ENCODE data around the gene BCKDK. TPM values are rescaled to one million over a fixed set of nuclear protein-coding genes. Genes with fewer than 3 reads are reported as not detected.
A peak's percentile ranks its signal among the peaks of the same experiment; 100 is the strongest.

Gene BCKDK
- total RNA-seq, 1 experiment from 2014 or later, result 57.0 TPM

GRCh38 chr16:31082368-31083045 lies 25.7 kb upstream of the BCKDK start:
- Histone ChIP-seq H2AFZ (ENCODE audit: low read length) (no peak overlapping the region), H3K27me3 (ENCODE audit: insufficient read depth, low read length) (no peaks in the 10 kb centered on the region), H2BK5ac (ENCODE audit: insufficient read length, low read length) (no peak overlapping the region), H3K14ac (ENCODE audit: insufficient read depth, low read length) (no peak overlapping the region), H2BK20ac (ENCODE audit: low read depth, low read length, poor library complexity, severe bottlenecking) (no peak overlapping the region), H2BK15ac (ENCODE audit: low read depth, low read length) (no peak overlapping the region), H3K4me1 (ENCODE audit: insufficient read depth, low read length) (no peaks in the 10 kb centered on the region), H3K56ac (ENCODE audit: insufficient read length, low read depth, low read length) (no peak overlapping the region), H3K79me1 (ENCODE audit: insufficient read depth, low read depth, low read length, poor library complexity, severe bottlenecking) (no peaks in the 10 kb centered on the region), H3T11ph (ENCODE audit: low read length) (no peak overlapping the region), H3K4ac (ENCODE audit: low read depth, low read length) (no peak overlapping the region), H3K23me2 (ENCODE audit: insufficient read length, low read depth, low read length, poor library complexity, severe bottlenecking) (no peaks in the 10 kb centered on the region), H2AK5ac (ENCODE audit: insufficient read length, low read length) (no peak overlapping the region), H3K9ac (ENCODE audit: extremely low read depth, insufficient read length, low read length) (no peak overlapping the region), H4K91ac (ENCODE audit: insufficient read length, low read depth, low read length) (no peak overlapping the region), H4K20me1 (ENCODE audit: control insufficient read depth, insufficient read depth, insufficient read length) (peaks cover 4% of the 10 kb centered on the region), H4K8ac (replicated peaks; ENCODE audit: insufficient read length, low read depth, low read length) (no peak overlapping the region), H3K79me2 (ENCODE audit: insufficient read depth, low read length) (no peaks in the 10 kb centered on the region), H3K9me3 (ENCODE audit: control insufficient read depth, low read depth, low read length) (no peaks in the 10 kb centered on the region), H3K23ac (ENCODE audit: insufficient read length, low read depth, low read length) (no peak overlapping the region), H4K5ac (ENCODE audit: insufficient read length, low read depth, low read length) (no peak overlapping the region), H2BK12ac (ENCODE audit: insufficient read length, low read depth, low read length) (no peak overlapping the region), H3K4me2 (ENCODE audit: insufficient read depth, insufficient read length, low read length) (no peak overlapping the region), H2BK120ac (ENCODE audit: low read depth, low read length, poor library complexity, severe bottlenecking) (no peak overlapping the region), H3K27ac (ENCODE audit: insufficient read length, low read depth, low read length) (no peak overlapping the region), H3K18ac (ENCODE audit: insufficient read length, low read depth, low read length) (no peak overlapping the region)
- TF ChIP-seq CTCF (conservative IDR thresholded peaks at IDR 0.05), result no peak
- peak overlapping the region in 1 of 3 experiments; percentile 76; a peak in 3 of 7 replicates for H3K27ac Mint-ChIP-seq
- H3K9me3 Mint-ChIP-seq, result no peaks in the 10 kb centered on the region
- no peaks in the 10 kb centered on the region for H3K27me3 Mint-ChIP-seq (ENCODE audit: low read depth)
- peak; percentile 15 for DNase-seq
- H3K36me3 Mint-ChIP-seq (ENCODE audit: insufficient read depth in 1 of 3, low read depth in 3 of 3), result peaks cover 26 to 49% (median 48%) of the 10 kb centered on the region in 3 experiments; a peak in 6 of 7 replicates
- H3K4me1 Mint-ChIP-seq, result peaks cover 0 to 3% of the 10 kb centered on the region in 2 experiments; a peak in 1 of 4 replicates
- no CpG with 5 or more reads among the region's 14 CpGs for WGBS (ENCODE audit: extremely low coverage, insufficient read length, low lambda C conversion rate)
- no peak overlapping the region for H3K4me3 Mint-ChIP-seq

All from H9 (cell line).